Measurements from ENCODE around the gene MVD. TPM values are rescaled to one million over a fixed set of nuclear protein-coding genes. Genes with fewer than 3 reads are reported as not detected.
A peak's percentile ranks its signal among the peaks of the same experiment; 100 is the strongest.

Gene MVD
- polyA plus RNA-seq, 1 donor (not counting 4 experiments of a cell fraction or from before 2014, with no cell fraction given), result 59.6 TPM

- Histone ChIP-seq H2AFZ (ENCODE audit: control insufficient read depth, low read length) (no peak overlapping the region), H4K20me1 (ENCODE audit: control insufficient read depth, extremely low read depth, insufficient read depth, low read length) (peaks cover 7% of the 10 kb centered on the region)
- dilution Hi-C loops (cut with MboI; ENCODE audit: extremely low pct_ligation_motif_present, low sequenced_read_pairs), result no loop called here
Measured at GRCh38 chr16:88613293-88613692, 49.6 kb downstream of the MVD start.

GRCh38 chr16:88610909-88611812, 51.7 kb downstream of the MVD start:
- Histone ChIP-seq H3K4me2 (ENCODE audit: control insufficient read depth, extremely low read depth, insufficient read depth, low read depth, low read length) (no peak overlapping the region), H3K36me3 (ENCODE audit: control insufficient read depth in 2 of 2, extremely low read depth in 1 of 2, insufficient read depth in 2 of 2, low read length in 2 of 2) (peaks cover 18 to 24% of the 10 kb centered on the region in 2 experiments), H3K9me1 (ENCODE audit: control insufficient read depth, extremely low read depth, insufficient read depth, low read length) (no peaks in the 10 kb centered on the region), H3K9ac (ENCODE audit: control insufficient read depth, extremely low read depth, insufficient read depth, low read length) (no peak overlapping the region), H3K27me3 (ENCODE audit: control insufficient read depth, extremely low read depth, insufficient read depth, low read length) (no peaks in the 10 kb centered on the region), H3K27ac (ENCODE audit: control insufficient read depth, insufficient read depth, low read length) (no peak overlapping the region), H4K20me1 (ENCODE audit: control insufficient read depth, extremely low read depth, insufficient read depth, low read length) (peaks cover 3% of the 10 kb centered on the region), H3K9me3 (ENCODE audit: control insufficient read depth, low read depth, low read length) (no peaks in the 10 kb centered on the region), H3K79me2 (ENCODE audit: control insufficient read depth, insufficient read depth, low read length) (no peaks in the 10 kb centered on the region), H3K4me3 (ENCODE audit: control insufficient read depth in 2 of 3, extremely low read depth in 1 of 3, insufficient read depth in 2 of 3, low read depth in 1 of 3, low read length in 3 of 3) (no peak overlapping the region), H2AFZ (ENCODE audit: control insufficient read depth, low read length) (no peak overlapping the region), H3K4me1 (ENCODE audit: control insufficient read depth, extremely low read depth, insufficient read depth, low read length) (no peaks in the 10 kb centered on the region)
- TF ChIP-seq CTCF (optimal IDR thresholded peaks at IDR 0.05 in 1 of 3, IDR thresholded peaks at IDR 0.05 in 1 of 3, conservative IDR thresholded peaks at IDR 0.05 in 1 of 3; ENCODE audit: extremely low read depth in 1 of 3, insufficient read depth in 2 of 3, low read length in 3 of 3) (no peak), EZH2 (IDR thresholded peaks at IDR 0.05; ENCODE audit: low read length) (no peak)
- dilution Hi-C loops (cut with MboI; ENCODE audit: extremely low pct_ligation_motif_present, low sequenced_read_pairs), result no loop called here
- DNase-seq (ENCODE audit: low read depth, low spot score) (no peak), FAIRE-seq (no peak)

More at GRCh38 chr16:88613293-88613692, 49.6 kb downstream of the MVD start:
- DNase-seq (ENCODE audit: low read depth, low spot score) (no peak), FAIRE-seq (no peak)
- no peak for TF ChIP-seq EZH2 (IDR thresholded peaks at IDR 0.05; ENCODE audit: low read length)
- TF ChIP-seq CTCF (optimal IDR thresholded peaks at IDR 0.05 in 1 of 3, IDR thresholded peaks at IDR 0.05 in 1 of 3, conservative IDR thresholded peaks at IDR 0.05 in 1 of 3; ENCODE audit: extremely low read depth in 1 of 3, insufficient read depth in 2 of 3, low read length in 3 of 3), result peak in 1 of 3 experiments; percentile 6
- H3K79me2 ChIP-seq (ENCODE audit: control insufficient read depth, insufficient read depth, low read length), result no peaks in the 10 kb centered on the region
- no peaks in the 10 kb centered on the region for H3K4me1 ChIP-seq (ENCODE audit: control insufficient read depth, extremely low read depth, insufficient read depth, low read length)
- no peaks in the 10 kb centered on the region for H3K9me3 ChIP-seq (ENCODE audit: control insufficient read depth, low read depth, low read length)
- no peak overlapping the region for H3K4me3 ChIP-seq (ENCODE audit: control insufficient read depth in 2 of 3, extremely low read depth in 1 of 3, insufficient read depth in 2 of 3, low read depth in 1 of 3, low read length in 3 of 3)
- no peak overlapping the region for H3K9ac ChIP-seq (ENCODE audit: control insufficient read depth, extremely low read depth, insufficient read depth, low read length)
- H3K36me3 ChIP-seq (ENCODE audit: control insufficient read depth in 2 of 2, extremely low read depth in 1 of 2, insufficient read depth in 2 of 2, low read length in 2 of 2), result peaks cover 19 to 24% of the 10 kb centered on the region in 2 experiments
- H3K4me2 ChIP-seq (ENCODE audit: control insufficient read depth, extremely low read depth, insufficient read depth, low read depth, low read length), result no peak overlapping the region
- no peaks in the 10 kb centered on the region for H3K9me1 ChIP-seq (ENCODE audit: control insufficient read depth, extremely low read depth, insufficient read depth, low read length)
- no peaks in the 10 kb centered on the region for H3K27me3 ChIP-seq (ENCODE audit: control insufficient read depth, extremely low read depth, insufficient read depth, low read length)
- no peak overlapping the region for H3K27ac ChIP-seq (ENCODE audit: control insufficient read depth, insufficient read depth, low read length)
